ENCODE measurements around the gene KCTD1. TPM values are rescaled to one million over a fixed set of nuclear protein-coding genes. Genes with fewer than 3 reads are reported as not detected.
A peak's percentile ranks its signal among the peaks of the same experiment; 100 is the strongest.

KCTD1 gene
- total and polyA plus RNA-seq, 2 of the 4 experiments (the other 2 are of a cell fraction): 5.0 to 5.8 TPM

DNA sequence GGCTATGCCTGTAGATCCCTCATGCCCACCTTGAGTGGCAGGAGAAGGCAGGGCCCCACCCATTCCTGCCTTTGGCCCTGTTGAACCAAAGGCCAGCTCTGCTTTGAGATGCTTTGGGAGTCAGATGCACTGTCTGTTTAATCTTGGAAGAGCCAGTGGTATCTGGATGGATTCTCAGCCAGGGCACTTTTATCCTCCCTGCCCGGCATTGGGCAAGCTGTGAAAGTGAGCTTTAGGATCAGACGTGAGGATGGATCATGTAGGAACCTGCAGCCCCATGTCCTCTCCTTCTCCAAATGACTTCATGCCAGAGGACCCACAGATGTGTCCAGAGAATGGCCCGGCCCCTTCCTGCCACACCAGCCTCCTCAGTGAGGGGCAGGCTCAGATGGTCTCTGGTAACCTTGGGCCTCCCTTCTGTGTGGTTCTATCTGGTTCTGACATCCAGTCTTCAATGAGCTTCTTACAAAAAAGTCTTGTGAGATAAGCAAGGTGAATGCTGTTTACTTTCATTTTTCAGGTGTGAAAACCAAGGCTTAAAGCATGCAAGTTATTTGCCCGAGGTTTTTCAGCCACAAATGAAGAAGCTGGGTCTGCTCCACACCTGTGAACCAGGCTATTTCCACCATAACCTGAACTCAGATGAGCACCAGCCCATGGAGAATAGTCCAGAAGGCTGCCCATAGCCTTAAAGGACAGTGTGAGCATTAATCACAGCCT is 123.8 kb downstream of the KCTD1 start:
- no TSS peak for BruUV-seq (replicated peaks)
- Histone ChIP-seq H3K9me3 (ENCODE audit: control insufficient read depth, insufficient read depth, low read length) (no peaks in the 10 kb centered on the region), H3K36me3 (ENCODE audit: control insufficient read depth, insufficient read depth, low read length) (no peaks in the 10 kb centered on the region), H2BK5ac (ENCODE audit: low read depth, low read length, poor library complexity, severe bottlenecking) (no peak overlapping the region), H3K79me1 (ENCODE audit: low read depth in 1 of 2, low read length in 2 of 2) (no peaks in the 10 kb centered on the region), H3K4ac (ENCODE audit: low read depth, low read length) (no peak overlapping the region), H3K18ac (ENCODE audit: low read depth, low read length) (no peak overlapping the region), H3K27me3 (ENCODE audit: control insufficient read depth, insufficient read depth, low read length) (peaks cover 11% of the 10 kb centered on the region), H4K8ac (ENCODE audit: low read depth in 2 of 2, low read length in 2 of 2) (no peak overlapping the region), H3K9ac (ENCODE audit: low read depth, low read length) (no peak overlapping the region), H3K4me3 (ENCODE audit: insufficient read depth, low read depth, low read length) (no peak overlapping the region), H2BK20ac (ENCODE audit: low read depth, low read length) (no peak overlapping the region), H2AFZ (replicated peaks; ENCODE audit: low read length, poor library complexity) (peak overlapping the region; percentile 35), H3K4me2 (ENCODE audit: low read depth, low read length) (no peak overlapping the region), H2BK120ac (ENCODE audit: low read depth, low read length) (no peak overlapping the region), H2AK9ac (replicated peaks; ENCODE audit: low read depth, low read length, poor library complexity) (no peak overlapping the region), H2BK15ac (ENCODE audit: low read depth, low read length) (no peak overlapping the region), H3K23ac (ENCODE audit: low read depth, low read length) (no peak overlapping the region), H4K20me1 (ENCODE audit: insufficient read depth, low read length) (no peaks in the 10 kb centered on the region), H4K5ac (ENCODE audit: low read depth, low read length) (no peak overlapping the region), H4K91ac (ENCODE audit: insufficient read depth, low read depth, low read length) (no peak overlapping the region), H3K9me1 (ENCODE audit: insufficient read depth, low read length) (no peaks in the 10 kb centered on the region), H3K27ac (ENCODE audit: insufficient read depth, low read length) (no peak overlapping the region), H3K4me1 (ENCODE audit: control insufficient read depth, insufficient read depth, low read length) (no peaks in the 10 kb centered on the region), H3K56ac (ENCODE audit: extremely low read depth, insufficient read depth, low read length) (no peak overlapping the region), H3K14ac (replicated peaks; ENCODE audit: low read depth, low read length) (no peak overlapping the region), H2AK5ac (ENCODE audit: low read depth, low read length) (no peak overlapping the region)
- DNase-seq (no peak), ATAC-seq (ENCODE audit: low read depth) (no peak)
- CTCF ChIA-PET: no interaction called here
- intact Hi-C loops (cut with micrococcal nuclease): loop anchor here (5.0 kb wide), 1 partner anchor 123 kb away; the partner anchor contains the start of gene KCTD1
- POLR2A ChIA-PET (ENCODE audit: unreplicated experiment): no interaction called here
- 40% methylated on average over 1 of the region's 4 CpGs; no CpG with 5 or more reads in 1 of the 2 experiments for WGBS, 2 experiments (ENCODE audit: extremely low coverage in 2 of 2, insufficient read length in 1 of 2)
- in situ Hi-C loops (cut with MboI; ENCODE audit: low sequenced_read_pairs): no loop called here
- TF ChIP-seq MAZ (IDR thresholded peaks at IDR 0.05; ENCODE audit: borderline replicate concordance, low read depth, low read length) (no peak), NFE2L2 (IDR thresholded peaks at IDR 0.05; ENCODE audit: low read depth, low read length) (no peak), USF2 (IDR thresholded peaks at IDR 0.05; ENCODE audit: low read depth, low read length) (no peak), MAFK (IDR thresholded peaks at IDR 0.05; ENCODE audit: low read depth, low read length) (no peak), BHLHE40 (IDR thresholded peaks at IDR 0.05; ENCODE audit: low read depth, low read length) (no peak), MXI1 (IDR thresholded peaks at IDR 0.05; ENCODE audit: borderline replicate concordance, low read depth, low read length) (no peak), SMC3 (IDR thresholded peaks at IDR 0.05; ENCODE audit: low read depth, low read length) (no peak), RAD21 (IDR thresholded peaks at IDR 0.05; ENCODE audit: low read length) (no peak)
- TF ChIP-seq, protein P1, sequence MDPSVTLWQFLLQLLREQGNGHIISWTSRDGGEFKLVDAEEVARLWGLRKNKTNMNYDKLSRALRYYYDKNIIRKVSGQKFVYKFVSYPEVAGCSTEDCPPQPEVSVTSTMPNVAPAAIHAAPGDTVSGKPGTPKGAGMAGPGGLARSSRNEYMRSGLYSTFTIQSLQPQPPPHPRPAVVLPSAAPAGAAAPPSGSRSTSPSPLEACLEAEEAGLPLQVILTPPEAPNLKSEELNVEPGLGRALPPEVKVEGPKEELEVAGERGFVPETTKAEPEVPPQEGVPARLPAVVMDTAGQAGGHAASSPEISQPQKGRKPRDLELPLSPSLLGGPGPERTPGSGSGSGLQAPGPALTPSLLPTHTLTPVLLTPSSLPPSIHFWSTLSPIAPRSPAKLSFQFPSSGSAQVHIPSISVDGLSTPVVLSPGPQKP (IDR thresholded peaks at IDR 0.05; ENCODE audit: borderline replicate concordance, low read depth, low read length): no peak
- dilution Hi-C loops (cut with HindIII; ENCODE audit: low sequenced_read_pairs, unreplicated experiment): no loop called here
